ENCODE measurements around the gene CALCOCO1.
"Not testable (repeated sequence)": the region's sequence is repeated elsewhere in the genome, so short reads cannot be mapped to it uniquely, and the experiment has no call there.

The CALCOCO1 gene

GRCh38 chr12:53733807-53734200 lies 6.6 kb upstream of the CALCOCO1 start:
- DNase-seq (ENCODE audit: low read depth in 1 of 2, low spot score in 1 of 2), result no peak

DNA sequence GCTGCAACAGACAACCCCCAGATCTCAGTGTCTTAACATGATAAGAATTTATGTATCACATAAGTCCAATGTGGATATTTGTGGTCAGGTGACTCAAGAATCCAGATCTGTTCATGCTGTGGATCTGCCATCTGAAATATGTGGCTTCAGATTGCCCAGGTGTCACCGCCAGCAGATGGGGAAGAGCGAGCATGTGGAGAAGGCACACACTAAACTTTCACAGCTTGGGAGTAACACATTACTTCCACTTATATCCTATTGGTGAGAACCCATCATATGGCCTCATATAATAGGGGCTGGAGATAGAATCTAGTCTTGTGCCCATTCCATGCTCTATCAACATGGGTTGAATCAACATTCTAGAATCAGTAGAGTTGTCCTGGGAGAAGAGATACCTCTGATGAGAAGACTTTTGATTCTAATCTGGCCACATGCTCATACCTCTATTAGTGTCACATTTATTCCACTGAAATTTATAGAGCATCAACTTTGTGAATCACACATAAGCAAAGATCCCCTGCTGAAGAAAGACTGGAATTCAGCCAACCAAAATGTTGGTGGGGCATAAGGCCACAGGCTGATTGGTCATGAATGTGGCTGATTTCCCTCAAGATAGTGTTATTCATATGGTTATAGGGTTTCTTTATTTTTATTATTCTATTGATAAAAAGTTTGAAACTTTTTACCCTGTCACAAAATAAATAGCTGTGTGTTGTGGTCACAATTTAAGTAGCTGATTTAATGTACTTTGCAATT lies 6.0 kb upstream of the CALCOCO1 start:
- no peak for DNase-seq (ENCODE audit: low read depth in 1 of 2, low spot score in 1 of 2)

- DNase-seq (ENCODE audit: low read depth in 1 of 2, low spot score in 1 of 2), result no peak
These were observed 2.4 kb upstream of the CALCOCO1 start for GRCh38 chr12:53729644-53730043.

- DNase-seq (ENCODE audit: low read depth in 1 of 2, low spot score in 1 of 2), result no peak
These were observed 954 bp upstream of the CALCOCO1 start for GRCh38 chr12:53728206-53728605.

DNA sequence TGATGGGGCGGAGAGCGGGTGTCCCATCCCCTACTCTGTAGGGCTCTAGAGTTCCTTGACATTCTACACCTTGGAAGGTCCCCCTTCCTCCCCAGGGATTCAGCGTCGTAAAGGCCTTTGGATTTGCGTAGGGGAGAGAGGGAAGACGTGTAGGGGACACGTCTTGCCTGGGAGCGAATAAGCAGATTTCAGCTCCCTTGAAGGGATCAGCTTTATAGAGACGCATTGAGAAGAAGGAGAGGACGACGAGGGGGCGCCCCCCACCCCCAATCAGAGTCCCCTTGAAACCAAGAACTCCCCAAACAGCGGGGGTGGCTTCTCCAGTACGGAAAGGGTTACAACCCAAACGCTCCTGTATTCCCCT lies 324 bp downstream of the CALCOCO1 start:
- DNase-seq (ENCODE audit: low read depth in 1 of 2, low spot score in 1 of 2), result no peak

DNA sequence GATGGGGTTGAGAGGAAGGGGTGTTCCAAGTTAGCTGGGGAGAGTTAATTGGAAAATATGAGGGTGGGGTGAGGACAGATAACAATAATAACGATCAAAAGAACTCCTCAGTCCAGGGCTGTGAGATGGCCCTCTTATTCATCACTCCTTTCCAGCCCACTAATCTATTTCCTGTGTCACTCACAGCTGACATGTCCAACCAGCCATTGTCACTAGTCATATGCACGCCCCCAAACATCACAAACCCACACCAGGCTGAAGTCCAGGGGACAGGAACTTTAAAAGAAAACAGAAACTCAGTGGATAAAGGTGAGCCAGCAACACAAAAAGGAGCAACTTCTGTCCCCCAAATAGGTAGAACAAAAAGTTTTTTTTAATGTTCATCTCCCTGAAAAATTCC lies 911 bp downstream of the CALCOCO1 start:
- DNase-seq (ENCODE audit: low read depth in 1 of 2, low spot score in 1 of 2), result no peak

- no peak for DNase-seq (ENCODE audit: low read depth in 1 of 2, low spot score in 1 of 2)
These were observed 1.4 kb downstream of the CALCOCO1 start for GRCh38 chr12:53725824-53726223.

- no peak for DNase-seq (ENCODE audit: low read depth in 1 of 2, low spot score in 1 of 2)
These were observed 4.7 kb downstream of the CALCOCO1 start for GRCh38 chr12:53722450-53723041.

DNA sequence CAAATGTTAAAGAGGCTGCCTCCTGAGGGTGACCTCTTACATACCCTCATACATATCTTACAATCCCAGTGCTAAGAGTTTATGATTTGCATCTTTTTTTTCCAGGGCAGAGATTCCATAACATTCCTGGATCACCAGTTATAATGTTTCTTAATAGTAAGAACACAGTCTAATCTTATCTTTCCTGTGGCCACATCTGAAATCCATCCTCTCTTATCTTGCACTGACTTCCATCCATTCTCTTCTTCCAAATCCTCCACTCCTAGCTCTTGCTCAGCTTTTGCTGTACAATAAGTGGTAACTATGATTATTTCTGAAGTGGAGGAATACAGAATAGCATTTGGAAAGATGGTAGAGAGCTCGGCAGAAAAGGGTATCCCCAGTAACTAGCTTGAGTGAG lies 6.3 kb downstream of the CALCOCO1 start:
- DNase-seq (ENCODE audit: low read depth in 1 of 2, low spot score in 1 of 2), result no peak

DNA sequence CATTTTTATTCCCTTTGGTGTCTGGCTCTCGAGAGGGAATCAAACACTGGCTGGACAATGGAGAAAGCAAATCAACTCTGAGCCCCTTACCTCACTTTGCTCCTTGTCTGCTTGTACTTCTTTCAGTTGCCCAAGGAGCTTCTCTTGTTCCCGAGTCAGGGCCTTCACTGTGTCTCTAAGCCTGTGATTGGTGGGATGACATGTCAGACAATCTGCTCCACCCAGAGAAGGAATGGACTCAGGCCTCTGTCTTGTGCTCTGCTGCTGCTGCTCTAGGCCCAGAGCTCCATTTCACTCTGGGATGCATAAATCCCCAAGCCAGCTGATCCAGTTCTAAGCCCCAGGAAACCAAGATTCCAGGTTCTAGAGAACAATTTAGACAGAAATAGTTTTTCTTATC lies 7.6 kb downstream of the CALCOCO1 start:
- no peak for DNase-seq (ENCODE audit: low read depth in 1 of 2, low spot score in 1 of 2)

DNA sequence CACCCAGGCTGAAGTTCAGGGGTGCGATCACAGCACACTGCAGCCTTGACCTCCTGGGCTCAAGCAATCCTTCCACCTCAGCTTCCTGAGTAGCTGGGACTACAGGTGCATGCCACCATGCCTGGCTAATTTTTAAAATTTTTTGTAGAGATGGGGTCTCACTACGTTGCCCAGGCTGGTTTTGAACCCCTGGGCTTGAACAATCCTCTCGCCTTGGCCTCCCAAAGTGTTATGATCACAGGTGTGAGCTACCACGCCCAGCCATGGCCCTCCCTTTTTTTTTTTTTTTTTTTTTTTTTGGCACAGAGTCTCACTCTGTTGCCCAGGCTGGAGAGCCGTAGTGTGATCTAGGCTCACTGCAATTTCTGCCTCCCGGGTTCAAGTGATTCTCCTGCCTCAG lies 8.7 kb downstream of the CALCOCO1 start:
- DNase-seq (ENCODE audit: low read depth in 1 of 2, low spot score in 1 of 2), result not testable (repeated sequence)

GRCh38 chr12:53717319-53717718 lies 9.9 kb downstream of the CALCOCO1 start:
- DNase-seq (ENCODE audit: low read depth in 1 of 2, low spot score in 1 of 2), result no peak

GRCh38 chr12:53714004-53714403 lies 13.2 kb downstream of the CALCOCO1 start:
- no peak for DNase-seq (ENCODE audit: low read depth in 1 of 2, low spot score in 1 of 2)

- no peak for DNase-seq (ENCODE audit: low read depth in 1 of 2, low spot score in 1 of 2)
These were observed 13.7 kb downstream of the CALCOCO1 start for GRCh38 chr12:53713516-53713915.

- no peak for DNase-seq (ENCODE audit: low read depth in 1 of 2, low spot score in 1 of 2)
These were observed 15.1 kb downstream of the CALCOCO1 start for GRCh38 chr12:53712059-53712643.

GRCh38 chr12:53710091-53710490 lies 17.2 kb downstream of the CALCOCO1 start:
- no peak for DNase-seq (ENCODE audit: low read depth in 1 of 2, low spot score in 1 of 2)

DNA sequence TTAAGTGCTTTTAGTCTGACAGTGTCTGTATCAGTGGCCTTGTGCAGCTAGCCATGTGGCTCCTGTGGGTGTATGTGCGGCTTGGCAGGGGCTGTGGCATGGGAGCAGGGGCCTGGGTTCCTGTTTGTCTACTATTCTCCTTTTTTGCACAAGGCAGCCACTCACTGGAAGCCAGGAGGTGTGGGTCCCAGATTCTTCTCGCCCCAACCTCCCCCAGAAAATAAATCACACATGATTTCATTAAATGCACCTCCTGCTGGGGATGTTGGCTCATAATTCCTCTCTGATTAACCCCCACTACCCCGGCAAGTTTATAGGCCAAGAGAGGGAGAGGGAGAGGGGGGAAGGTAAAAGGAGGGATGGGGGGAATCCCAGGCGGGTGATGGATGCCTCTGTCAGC lies 17.6 kb downstream of the CALCOCO1 start:
- no peak for DNase-seq (ENCODE audit: low read depth in 1 of 2, low spot score in 1 of 2)

DNA sequence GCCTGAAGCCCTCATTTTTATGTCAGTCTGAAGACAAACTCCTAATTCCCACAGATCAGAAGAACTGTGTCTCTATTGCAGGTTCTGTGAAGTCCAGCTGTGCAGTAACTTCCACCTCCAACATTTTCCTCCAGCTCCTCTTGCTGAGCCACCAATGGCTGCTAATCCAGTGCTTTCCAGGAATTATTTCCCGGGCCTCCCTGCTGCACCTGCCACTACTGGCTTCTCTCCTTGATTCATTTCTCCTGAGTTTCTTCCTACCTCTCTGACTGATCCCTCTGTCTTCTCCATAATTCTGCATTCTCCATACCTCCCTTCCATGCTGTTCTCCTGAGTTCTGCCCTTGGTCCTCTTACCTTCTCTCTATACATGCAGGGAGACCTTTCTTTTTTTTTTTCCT lies 21.2 kb downstream of the CALCOCO1 start:
- DNase-seq (ENCODE audit: low read depth in 1 of 2, low spot score in 1 of 2), result no peak

- no peak for DNase-seq (ENCODE audit: low read depth in 1 of 2, low spot score in 1 of 2)
These were observed 23.5 kb downstream of the CALCOCO1 start for GRCh38 chr12:53703756-53704155.

DNA sequence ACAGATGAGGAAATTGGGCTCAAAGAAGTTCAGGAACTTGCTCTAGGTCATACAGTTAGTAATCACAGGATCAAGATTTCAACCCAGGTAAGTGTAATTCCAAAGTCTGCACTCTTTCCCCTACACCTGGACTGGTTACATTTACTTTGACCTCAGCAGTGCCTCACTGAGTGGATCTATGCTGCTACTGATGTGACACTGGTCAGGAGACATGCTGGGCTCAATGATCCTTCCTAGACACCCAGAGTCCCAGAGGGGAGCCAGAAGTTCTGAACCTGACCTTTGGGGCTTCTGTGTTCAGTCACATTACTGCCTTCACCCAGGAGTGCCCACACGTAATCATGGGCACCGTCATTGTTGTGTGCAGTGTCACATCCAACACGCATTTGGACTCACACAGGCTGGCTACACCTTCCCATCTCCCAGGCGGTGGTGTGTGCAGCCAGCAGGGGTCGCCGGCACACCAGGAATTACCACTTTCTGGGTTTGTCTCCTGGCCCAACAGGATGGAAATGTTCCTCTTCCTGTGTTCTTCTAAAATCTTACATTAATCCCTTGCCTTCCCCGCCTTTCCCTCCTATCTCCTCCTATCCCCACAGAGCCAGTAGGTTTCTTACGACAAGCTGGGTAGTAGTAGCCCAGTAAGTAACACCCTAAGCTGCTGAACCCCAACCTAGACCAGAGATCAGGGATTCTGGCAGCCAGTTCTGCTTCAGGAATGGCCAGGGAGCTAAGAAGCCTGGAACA lies 25.6 kb downstream of the CALCOCO1 start:
- peak; percentile 56 to 66 for DNase-seq (ENCODE audit: low read depth in 1 of 2, low spot score in 1 of 2)

DNA sequence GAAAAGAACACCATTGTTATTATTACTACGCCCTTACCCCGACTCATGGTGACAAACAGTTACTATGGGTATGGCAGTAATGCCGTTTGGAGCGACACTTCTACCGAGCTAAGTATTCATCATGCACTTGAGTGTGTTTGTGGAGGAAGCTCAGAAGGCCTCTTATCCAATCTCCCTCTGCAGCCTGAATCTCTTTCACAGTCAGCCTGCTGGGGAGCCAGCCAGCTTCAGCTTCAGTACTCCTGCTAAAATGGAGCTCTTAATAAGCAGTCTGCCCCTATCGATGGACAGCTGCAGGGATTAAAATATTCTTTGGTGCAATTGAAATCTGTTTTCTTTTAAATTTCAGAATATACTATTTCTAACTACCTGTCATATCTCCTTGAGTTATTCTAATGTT lies 26.7 kb downstream of the CALCOCO1 start:
- no peak for DNase-seq (ENCODE audit: low read depth in 1 of 2, low spot score in 1 of 2)

DNA sequence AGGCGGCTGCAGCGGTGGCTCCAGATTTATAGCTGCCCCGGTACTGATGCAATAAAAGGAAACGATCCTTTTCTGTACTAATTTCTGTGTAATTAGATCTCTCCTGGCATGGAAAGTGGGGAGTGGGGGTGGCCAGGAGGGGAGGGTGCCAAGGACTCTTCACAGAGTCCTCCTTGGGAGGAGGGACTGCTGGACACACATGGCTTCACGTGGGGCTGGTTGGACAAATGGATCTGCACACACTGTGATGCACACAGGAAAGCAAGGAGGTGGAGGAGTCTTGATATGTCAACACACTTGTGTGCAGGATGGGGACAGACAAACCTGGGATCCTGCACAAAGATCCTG lies 27.6 kb downstream of the CALCOCO1 start:
- no peak for DNase-seq (ENCODE audit: low read depth in 1 of 2, low spot score in 1 of 2)

Data from activated CD4-positive, alpha-beta T cell treated with anti-CD3 and anti-CD28 coated beads, Interleukin-2, amount 50 U/mL, for 24 hours (primary cell).